Islet precursor cell (in vitro differentiated cells): ENCODE results near the gene PRSS21.

Source experiments
- DNase-seq: peaks from one replicate; pipeline ENCODE4 v3.0.0-alpha.2; 2018

The PRSS21 gene

DNA sequence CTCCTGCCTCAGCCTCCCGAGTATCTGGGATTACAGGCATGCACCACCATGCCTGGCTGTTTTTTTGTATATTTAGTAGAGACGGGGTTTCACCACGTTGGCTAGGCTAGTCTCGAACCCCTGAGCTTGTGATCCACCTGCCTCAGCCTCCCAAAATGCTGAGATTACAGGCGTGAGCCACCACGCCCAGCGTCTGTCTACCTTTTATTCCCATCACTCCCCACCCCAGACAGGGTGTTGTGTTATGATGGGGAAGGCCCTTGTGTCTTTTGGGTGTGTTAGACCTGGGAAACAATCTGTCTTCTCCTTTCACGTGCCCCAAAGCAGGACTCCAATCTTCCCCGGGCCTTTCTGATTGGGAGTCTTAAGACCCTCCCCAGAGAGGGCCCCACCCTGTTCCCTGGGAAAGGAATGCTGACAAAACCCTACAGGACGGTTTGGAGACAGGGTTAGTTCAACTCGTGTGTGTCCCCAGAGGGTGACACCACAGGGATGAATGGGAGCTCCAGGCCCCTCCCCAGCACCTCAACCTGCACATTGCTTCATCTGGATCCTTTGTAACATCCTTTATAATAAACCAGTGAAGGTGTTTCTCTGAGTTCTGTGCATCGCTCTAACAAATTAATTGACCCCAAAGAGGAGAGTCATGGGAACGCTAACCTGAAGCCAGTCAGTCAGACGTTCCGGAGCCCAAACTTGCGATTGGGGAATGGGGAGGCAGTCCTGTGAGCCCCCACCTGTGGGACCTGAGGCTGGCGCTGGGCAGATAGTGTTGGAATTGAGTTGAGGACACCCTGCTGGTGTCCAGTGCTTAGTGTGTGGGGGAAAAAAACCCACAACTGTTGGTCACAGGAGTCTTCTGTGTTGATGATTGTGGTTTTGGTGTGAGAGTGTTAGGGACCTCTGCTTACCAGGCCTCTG is 36.8 kb upstream of the PRSS21 start:
- no peak for DNase-seq

DNA sequence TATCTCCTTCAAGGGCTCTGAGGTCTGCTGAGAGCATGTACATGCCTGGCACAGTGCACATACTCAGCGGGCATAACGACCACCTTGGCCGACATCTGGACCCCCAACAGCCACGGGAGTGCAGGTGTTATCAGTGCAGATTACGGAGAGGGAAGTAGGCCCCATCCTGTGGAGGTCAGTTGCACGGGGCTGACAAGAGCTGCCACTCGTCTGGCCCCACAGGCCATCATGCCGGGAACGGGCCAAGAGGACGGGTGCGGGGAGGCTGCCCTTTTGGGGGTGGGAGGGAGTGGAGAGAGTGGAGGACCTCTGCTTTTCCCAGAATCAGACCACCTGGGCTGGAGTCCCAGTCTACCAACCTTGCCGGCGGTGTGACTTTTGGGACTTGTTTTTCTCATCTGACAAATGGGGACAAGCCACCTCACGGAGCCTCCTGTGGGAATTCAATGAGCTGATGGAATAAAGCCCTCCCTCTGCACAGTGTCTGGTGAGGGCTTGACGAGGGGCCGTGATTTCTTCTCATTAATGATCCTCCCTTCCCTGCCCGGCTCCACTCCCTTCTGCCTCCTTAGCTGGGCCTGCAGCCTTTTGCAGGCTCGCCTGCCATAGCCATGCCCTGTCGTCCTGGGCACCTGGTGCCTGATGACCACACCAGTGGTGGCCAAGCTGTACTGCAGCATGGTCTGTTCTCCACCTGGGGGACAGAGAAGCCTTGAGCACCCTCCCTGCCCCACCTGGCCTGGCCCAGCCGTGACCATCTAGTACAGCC is 34.3 kb upstream of the PRSS21 start:
- DNase-seq, result no peak

DNA sequence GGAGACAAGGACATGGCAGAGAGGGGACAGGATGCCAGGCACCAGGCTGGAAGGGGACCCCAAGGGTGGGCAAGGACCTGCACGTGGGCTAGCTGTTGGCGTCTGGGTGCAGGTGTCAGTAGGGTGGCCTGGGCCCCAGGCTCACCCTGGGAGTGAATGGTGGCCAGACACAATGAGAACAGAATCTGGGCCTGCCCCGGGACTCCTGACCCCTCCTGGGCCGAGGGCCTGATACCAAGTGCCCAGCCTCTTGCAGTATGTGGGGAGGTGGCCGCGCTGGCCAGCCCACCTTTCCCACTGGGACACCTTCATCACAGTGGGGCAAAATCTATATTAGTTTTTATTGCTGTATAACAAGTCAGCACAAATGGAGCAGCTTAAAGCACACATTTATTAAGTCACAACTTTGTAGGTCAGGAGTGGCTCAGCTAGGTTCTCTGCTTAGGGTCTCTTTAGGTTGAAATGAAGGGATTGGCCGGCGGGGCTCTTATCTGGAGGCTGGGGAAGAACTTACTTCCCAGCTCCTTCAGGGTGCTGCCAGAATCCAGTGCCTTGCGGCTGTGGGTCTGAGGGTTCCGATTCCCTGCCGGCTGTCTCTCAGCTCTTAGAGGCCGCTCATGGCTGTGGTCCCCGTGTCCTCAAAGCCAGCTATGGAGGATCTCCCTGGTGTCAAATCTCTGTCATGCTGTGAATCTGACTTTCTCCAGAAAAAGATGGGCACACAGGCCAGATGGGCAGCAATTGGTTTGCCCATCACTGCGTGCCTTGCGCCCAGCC is 33.3 kb upstream of the PRSS21 start:
- DNase-seq, result no peak

DNA sequence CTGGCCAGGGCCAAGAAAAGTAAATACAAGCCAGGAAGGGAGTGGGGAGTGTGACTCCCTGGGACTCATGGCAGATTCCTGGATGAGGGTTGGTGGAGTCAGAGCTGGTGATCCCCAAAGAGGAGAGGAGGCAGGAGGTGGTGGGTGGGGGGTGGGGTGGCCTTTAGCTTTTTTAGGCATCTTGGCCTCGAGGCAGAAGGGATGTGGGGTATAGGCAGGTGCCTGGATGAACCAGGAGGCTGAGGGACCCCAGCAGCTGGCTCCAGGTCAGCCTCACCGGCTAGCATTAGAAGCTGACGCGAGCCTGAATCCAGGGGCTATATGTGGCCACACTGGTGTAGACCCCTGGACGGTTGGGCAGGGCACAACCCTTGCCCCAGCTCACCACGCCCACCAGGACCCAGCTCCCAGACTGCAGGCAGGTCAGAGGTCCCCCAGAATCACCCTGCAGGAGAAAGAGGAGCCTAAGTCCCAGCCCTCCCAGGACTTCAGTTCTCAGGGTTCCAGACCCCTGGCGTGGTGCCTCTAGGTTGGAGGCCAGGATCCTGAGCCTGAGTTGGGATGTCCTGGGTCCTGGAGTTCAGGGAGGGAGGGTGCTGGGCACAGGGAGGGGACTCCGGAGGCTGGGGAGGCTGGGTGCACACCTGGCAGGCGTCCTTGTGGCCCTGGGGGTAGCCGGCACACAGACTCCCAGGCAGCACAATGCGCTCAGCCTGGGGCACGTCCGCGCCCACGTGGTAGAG is 32.5 kb upstream of the PRSS21 start:
- peak; percentile 43 for DNase-seq

DNA sequence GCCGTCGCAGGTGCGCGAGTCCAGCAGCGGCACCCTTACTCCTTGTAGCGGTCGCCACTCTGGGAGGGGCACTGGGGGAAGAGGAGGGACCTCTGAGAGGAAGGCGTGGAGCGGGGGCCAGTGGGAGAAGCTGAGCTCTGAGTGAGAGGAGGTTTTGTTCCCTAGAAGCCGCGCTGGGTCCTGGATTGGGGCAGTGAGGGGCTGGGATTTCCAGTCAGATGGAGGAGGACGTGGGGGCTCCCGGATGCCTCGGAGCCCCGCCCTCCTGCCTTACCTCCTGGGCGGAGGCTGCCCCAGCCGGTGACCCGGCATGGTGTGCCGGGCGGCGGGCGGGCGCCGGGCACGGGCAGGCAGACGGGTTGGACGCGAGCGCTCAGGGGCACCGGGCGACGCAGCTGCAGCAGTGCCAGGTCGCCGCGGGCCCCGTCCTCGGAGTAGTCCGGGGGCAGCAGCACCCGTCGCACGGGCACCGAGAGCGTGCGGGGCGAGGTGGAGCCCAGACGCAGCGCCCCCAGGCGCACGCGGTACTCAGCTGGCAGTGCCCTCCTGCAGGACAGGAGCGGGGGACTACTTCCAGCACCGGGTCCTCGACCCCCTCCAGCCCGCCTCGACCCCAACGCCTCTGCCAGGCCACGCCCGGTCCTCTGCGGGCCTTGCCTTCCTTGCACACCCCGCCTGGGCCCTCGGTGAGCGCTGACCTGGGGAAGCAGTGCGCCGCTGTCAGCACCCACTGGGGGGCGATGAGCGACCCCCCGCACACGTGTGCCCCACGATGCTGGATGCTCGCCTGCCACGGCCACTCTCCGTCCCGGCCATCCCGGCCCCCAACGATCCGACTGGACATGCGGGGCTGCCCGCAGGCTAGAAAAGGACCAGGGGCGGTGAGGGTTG is 31.7 kb upstream of the PRSS21 start:
- peak; percentile 38 for DNase-seq

DNA sequence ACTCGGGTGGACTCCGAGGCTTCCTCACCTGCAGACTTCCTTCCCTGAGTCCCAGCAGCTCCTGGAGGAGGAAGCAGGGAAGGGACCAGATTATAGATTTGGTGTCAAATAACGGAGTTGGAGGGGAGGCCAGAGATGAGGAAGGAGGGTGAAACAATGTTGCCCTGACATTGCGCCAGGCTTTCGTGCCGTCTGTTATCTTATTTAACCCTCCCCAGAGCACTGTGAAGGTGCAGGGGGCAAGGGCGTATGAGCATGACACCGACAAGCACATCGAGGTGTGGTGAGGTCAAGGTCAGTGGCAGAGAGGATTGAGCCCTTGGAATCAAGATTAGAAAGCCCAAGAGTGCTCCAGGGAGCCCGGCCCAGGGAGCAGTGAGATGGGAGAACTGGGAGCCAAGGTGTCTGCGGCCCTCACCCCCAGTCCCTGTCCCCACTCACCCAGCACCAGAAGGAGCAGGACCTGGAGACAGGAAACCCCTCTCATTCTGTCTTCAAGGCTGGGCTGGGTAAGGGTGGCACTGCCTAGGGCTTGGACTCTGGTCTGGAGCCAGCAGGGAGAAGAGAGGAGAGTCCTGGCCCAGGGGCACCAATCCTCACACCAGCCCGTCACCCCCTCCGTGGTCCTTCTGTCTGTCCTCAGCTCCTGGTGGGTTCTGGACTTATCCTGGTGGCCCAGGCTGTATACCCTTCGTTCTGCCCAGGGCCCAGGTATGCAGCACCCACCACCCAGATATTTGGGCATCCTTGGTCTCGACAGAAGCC is 30.8 kb upstream of the PRSS21 start:
- DNase-seq, result no peak

DNA sequence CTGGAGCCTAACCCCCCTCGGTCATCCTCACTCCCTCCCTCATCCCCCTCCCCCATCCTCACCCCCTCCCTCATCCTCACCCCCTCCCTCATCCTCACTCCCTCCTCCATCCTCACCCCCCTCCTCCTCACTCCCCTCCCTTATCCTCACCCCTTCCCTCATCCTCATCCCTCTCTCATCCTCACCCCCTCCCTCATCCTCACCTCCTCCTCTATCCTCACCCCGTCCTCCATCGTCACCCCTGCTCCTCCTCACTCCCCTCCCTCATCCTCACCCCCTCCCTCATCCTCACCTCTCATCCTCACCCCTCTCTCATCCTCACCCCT is 30.2 kb upstream of the PRSS21 start:
- DNase-seq, result no peak

DNA sequence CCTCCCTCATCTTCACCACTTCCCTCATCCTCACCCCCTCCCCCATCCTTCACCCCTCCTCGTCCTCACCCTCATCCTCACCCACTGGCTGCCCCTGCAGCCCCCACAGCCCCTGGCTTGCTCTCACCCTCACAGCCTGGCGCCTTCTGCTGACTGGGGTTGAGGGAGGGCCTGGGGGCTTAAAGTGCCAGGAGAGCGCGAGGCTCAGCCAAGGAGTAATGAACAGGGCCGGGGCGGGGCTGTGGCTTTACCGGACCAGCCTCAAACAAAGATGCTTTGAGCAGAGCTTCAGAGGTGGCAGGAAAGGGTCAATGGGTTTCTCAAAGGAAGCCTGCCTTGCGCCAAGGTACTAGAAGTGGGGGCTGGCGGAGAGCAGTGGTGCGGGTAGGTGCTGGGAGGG is 29.6 kb upstream of the PRSS21 start, which contains the start of gene PRSS33:
Gene PRSS33, minus strand, starts transcription at position 155 of the 400 bp plus-strand sequence. CDS start 1,013 bp downstream, outside the sequence.
- DNase-seq, result no peak

DNA sequence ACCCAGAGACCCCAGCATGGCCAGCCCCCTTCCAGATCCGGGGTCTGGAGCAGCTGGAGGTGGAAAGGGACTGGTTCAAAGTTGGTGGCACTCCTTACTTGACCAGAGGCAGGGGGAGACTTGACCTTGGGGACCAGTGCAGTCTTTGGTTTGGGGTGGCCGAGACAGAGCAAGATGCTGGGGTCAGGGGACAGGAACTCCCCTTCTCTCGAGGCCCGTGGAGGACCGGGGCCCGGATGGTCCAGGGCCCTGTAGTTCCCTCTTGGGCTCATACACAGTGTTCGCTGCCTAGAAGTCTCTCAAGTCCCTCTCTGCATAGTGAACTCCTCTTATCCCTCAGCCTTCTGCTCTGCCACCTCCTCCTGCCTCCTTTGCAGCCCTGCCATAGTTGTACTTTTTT is 29.1 kb upstream of the PRSS21 start:
- no peak for DNase-seq

DNA sequence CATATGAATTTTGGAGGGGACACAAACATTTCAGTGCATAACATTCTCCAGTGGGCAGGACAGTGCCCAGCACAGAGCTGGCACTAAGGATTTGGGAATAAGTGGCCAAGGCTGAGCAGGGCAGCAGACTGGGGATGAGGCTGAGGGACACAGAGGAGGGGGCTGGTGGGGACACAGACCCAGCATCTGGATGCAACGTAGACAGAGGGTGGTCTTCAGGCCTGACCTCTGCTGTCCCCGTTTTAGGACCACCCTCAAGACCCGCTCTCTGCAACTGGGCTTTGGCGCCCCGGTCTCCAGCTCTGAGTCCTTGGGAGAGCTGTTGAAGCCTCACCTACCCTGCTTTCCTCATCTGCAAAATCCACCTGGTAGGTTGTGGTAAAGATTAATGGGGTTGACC is 26.4 kb upstream of the PRSS21 start:
- DNase-seq, result no peak

DNA sequence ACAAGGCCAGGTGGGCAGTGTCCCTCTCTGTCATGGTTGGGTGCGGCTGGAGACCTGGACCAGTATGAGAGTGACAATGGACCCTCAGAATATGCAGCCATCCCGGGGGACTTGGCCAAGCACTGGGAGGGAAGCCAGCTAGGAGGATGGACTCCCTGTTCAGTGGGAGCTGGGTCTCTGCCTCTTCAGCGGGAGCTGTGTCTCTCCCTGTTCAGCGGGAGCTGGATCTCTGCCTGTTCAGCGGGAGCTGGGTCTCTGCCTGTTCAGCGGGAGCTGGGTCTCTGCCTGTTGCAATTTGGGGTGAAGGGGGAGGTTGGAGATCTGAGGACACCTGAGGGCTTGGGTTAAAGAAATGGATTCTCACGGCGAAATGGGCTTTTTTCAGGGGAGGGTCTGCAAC is 25.9 kb upstream of the PRSS21 start:
- DNase-seq, result peak; percentile 35

DNA sequence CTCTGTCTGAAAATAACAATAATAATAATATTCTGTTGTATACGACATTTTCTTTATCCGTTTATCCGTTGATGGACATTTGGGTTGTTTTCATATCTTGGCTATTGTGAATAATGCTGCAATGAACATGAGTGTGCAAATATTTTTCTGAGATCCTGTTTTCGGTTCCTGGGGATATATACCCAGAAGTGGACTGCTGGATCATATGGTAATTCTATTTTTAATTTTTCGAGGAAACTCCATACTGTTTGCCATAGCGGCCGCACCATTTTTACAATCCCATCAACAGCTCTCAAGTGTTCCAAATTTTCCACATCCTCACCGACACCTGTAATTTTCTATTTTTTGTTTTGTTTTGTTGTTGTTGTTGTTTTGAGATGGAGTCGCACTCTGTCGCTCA is 24.1 kb upstream of the PRSS21 start:
- DNase-seq, result no peak

DNA sequence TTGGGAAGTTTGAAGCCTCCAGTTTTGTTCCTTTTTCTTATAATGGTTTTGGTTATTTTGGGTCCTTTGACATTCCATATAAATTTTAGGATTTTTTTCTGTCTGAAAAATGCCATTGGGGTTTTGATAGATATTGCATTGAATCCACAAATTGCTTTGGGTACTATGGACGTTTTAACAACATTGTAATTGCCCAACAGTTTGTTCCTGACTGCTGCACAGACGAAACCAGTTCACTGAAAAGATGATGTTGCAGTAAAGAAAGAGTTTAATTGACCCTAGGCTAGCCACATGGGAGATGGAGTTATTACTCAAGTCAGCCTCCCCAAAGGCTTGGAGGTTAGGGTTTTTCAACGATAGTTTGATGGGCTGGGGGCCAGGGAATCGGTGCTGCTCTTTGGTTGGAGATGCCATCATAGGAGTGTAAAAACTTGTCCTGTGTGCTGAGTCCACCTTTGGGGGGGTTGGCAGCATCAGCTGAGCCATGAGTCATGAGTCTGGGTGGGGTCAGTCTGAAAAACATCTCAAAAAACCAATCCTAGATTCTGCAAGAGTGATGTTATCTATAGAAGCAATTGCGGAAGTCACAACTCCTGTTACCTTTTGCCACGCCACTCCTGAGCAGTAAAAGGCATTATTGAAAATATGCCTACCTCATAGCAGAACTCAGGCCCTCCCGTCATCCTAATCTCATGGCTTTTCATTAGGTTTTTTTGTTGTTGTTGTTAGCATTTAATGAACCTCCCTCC is 21.5 kb upstream of the PRSS21 start:
- DNase-seq, result peak; percentile 64

DNA sequence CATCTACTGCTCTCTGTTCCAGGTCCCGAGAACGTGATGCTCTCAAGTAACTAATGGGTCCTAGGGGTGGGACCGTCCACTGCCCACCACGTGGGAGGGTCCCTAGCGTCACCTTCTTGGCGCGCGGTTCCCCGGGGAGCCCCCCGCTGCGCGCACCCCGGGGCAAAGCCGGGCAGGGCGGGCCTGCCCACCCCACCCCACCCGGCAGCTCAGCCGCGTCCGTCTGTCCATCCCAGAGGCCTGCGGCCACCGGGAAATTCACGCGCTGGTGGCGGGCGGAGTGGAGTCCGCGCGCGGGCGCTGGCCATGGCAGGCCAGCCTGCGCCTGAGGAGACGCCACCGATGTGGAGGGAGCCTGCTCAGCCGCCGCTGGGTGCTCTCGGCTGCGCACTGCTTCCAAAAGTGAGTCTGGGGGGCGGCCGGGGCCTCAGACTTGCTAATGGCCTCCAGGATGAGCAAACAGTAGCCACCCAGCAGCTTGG is 18.3 kb upstream of the PRSS21 start:
- DNase-seq, result peak; percentile 34

DNA sequence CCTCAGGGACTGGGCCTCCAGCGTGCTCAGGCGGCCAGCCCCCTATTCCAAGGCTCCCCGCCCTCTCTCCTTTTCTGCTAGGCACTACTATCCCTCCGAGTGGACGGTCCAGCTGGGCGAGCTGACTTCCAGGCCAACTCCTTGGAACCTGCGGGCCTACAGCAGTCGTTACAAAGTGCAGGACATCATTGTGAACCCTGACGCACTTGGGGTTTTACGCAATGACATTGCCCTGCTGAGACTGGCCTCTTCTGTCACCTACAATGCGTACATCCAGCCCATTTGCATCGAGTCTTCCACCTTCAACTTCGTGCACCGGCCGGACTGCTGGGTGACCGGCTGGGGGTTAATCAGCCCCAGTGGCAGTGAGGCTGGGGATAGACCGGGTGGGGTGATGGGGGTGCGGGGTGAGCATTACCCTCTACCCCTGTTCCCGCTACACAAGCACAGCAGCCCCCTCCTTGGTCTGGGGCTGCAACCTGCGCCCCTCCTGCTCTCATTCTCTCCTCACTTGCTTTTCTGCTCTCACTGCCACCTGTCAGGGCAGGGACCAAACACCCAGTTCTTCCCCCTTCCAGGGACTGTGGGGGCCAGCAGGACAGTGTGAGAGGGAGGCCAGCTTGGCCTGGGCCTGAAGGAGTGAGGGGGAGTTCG is 17.7 kb upstream of the PRSS21 start:
- DNase-seq, result peak; percentile 37

DNA sequence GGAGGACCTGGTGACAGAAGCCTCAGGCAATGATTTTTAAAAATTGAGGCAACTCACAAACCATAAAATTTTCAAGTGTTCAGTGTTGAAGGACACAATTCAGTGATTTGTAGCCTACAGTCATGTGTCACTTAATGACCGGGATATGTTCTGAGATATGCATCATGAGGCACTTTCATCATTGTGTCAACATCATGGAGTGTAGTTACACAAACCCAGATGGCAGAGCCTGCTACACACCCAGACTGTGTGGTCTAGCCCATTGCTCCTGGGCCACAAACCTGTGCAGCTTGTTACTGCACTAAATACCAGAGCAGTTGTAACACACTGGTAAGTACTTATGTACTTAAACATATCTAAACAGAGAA is 17.2 kb upstream of the PRSS21 start:
- peak; percentile 46 for DNase-seq

DNA sequence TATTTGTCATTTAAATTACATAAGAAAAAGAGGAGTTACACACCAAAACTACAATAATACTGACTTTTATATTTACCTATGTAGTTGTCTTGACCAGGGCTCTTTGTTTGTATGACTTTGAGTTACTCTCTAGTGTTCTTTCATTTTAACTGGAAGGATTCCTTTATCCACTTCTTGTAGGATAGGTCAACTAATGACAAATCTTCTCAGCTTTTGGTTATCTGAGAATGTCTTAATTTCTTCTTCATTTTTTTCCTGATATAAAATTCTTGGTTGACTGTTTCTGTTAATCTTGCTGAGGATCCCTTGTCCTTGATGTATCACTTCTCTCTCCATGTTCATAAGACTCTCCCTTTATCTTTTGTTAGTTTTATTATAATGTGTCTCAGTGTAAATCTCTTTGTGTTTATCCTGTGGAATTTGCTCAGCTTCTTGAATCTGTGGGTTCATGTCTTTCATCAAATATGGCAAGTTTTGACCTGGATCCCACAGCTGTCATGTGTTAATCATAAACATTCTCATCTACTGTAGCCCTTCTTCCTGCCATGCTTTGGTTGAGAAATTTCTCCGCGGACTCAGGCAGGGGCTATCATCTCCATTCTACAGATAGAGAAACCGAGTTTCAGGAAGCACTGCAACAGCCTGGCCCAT is 13.4 kb upstream of the PRSS21 start:
- no peak for DNase-seq

DNA sequence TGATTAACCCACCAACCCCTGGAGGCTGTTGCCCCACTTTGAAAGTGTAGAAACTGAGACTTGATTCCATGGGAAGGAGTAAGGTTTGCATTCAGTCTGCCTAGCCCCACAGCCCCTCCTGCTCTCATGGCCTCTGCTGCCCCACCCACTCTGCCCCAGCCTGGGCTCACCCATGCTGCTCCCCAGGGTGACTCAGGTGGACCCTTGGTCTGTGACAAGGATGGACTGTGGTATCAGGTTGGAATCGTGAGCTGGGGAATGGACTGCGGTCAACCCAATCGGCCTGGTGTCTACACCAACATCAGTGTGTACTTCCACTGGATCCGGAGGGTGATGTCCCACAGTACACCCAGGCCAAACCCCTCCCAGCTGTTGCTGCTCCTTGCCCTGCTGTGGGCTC is 12.3 kb upstream of the PRSS21 start:
- no peak for DNase-seq

DNA sequence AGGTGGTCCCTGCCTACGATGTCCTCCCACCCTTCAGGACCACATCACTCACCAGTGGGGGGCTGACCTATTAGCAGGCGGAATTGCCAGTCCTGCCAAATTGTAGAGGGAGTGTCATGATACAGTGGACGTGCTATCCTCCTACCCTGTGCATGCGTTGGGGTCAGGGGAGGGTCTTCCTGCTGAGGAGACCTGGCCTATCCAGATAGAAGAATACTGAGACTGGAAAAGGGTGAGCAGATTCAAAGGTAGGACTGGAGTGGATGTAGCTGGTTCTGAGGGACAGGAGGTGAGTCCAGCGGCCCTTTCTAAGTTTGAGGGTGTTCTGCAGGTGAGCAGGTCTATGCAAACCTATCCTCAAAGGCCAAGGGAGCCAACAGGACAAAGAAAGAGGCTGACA is 10.8 kb upstream of the PRSS21 start:
- no peak for DNase-seq
